Superior temporal gyrus (tissue), 1 donor: ENCODE data around the gene NHEJ1.
A peak's percentile ranks its signal among the peaks of the same experiment; 100 is the strongest.

Experiments used
- DNase-seq: peaks from one replicate; pipeline ENCODE4 v3.0.0-alpha.2; 2016; ENCODE audit errors: extremely low spot score

Gene NHEJ1

GRCh38 chr2:219123356-219124135, 37.1 kb downstream of the NHEJ1 start:
- no peak for DNase-seq

- DNase-seq: no peak
Observed at GRCh38 chr2:219122202-219122980, 38.2 kb downstream of the NHEJ1 start.

- no peak for DNase-seq
Observed at GRCh38 chr2:219120082-219120481, 40.5 kb downstream of the NHEJ1 start.

GRCh38 chr2:219119422-219120043, 41.1 kb downstream of the NHEJ1 start:
- peak; percentile 82 for DNase-seq

- no peak for DNase-seq
Observed at GRCh38 chr2:219118504-219118903, 42.1 kb downstream of the NHEJ1 start.

- no peak for DNase-seq
Observed at GRCh38 chr2:219116776-219117646, 43.6 kb downstream of the NHEJ1 start.

GRCh38 chr2:219112651-219113338, 47.8 kb downstream of the NHEJ1 start:
- no peak for DNase-seq

GRCh38 chr2:219112062-219112406, 48.6 kb downstream of the NHEJ1 start:
- no peak for DNase-seq

- no peak for DNase-seq
Observed at GRCh38 chr2:219111375-219112061, 49.1 kb downstream of the NHEJ1 start.

- no peak for DNase-seq
Observed at GRCh38 chr2:219109471-219109870, 51.1 kb downstream of the NHEJ1 start.

- DNase-seq: no peak
Observed at GRCh38 chr2:219107758-219108157, 52.9 kb downstream of the NHEJ1 start.

GRCh38 chr2:219106251-219106650, 54.4 kb downstream of the NHEJ1 start:
- no peak for DNase-seq

GRCh38 chr2:219104107-219105035, 56.2 kb downstream of the NHEJ1 start:
- peak; percentile 32 for DNase-seq

- DNase-seq: no peak
Observed at GRCh38 chr2:219099329-219099728, 61.3 kb downstream of the NHEJ1 start.

- DNase-seq: no peak
Observed at GRCh38 chr2:219095406-219095935, 65.1 kb downstream of the NHEJ1 start.

- DNase-seq: no peak
Observed at GRCh38 chr2:219094171-219094570, 66.4 kb downstream of the NHEJ1 start.

- no peak for DNase-seq
Observed at GRCh38 chr2:219090436-219091299, 69.9 kb downstream of the NHEJ1 start.

GRCh38 chr2:219089330-219089729, 71.3 kb downstream of the NHEJ1 start:
- no peak for DNase-seq
